DMS 273 (cell line): ENCODE measurements around the gene PAQR3.
A peak's percentile ranks its signal among the peaks of the same experiment; 100 is the strongest.

ENCODE experiments used
- DNase-seq: peaks from one replicate; lab custom pipeline; 2025; ENCODE audit not compliant: unreplicated experiment; lab: John Stamatoyannopoulos, UW

The PAQR3 gene

GRCh38 chr4:78863991-78864390 lies 75.2 kb downstream of the PAQR3 start:
- DNase-seq = peak; percentile 1

GRCh38 chr4:78863254-78863869 lies 75.9 kb downstream of the PAQR3 start:
- DNase-seq = no peak

DNA sequence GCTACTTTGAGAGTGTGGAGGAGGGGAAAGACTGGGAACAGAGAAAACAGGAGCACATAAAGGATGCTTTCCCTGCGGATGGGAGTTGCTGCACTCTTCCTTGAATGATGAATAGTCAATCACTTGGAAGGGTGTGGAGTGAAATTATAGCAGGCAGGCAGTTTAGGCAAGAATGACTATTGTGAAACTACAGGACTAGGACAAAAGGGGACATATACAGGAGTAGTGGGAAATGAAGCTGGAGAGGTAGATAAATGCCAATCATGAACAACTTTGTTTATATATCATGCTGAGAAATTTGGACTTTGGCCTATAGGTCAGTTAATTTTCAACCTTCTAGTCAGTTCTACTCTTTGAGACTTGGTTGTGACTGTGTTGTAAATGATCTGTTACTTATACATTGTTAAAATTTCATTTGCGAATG lies 76.9 kb downstream of the PAQR3 start:
- no peak for DNase-seq
